DOHH2 (cell line): ENCODE measurements around the gene GBF1.

ENCODE experiments used
- H3F3A ChIP-seq: fragments of 200-600 bp; sonication (generic), shearing (Covaris generic); 2 replicates; pipeline ENCODE4 v1.6.0; 2016; ENCODE audit warnings: antibody characterized with exemption, mild to moderate bottlenecking; ENCODE audit not compliant: control insufficient read depth, insufficient read depth
- H3K27ac ChIP-seq: fragments of 200-600 bp; sonication (generic); 2 replicates; pipeline ENCODE4 v1.5.1; 2014; ENCODE audit warnings: low read depth, mild to moderate bottlenecking, low read length, moderate library complexity
- H3K27me3 ChIP-seq: fragments of 200-600 bp; sonication (generic); 2 replicates; pipeline ENCODE4 v1.6.1; 2014; ENCODE audit warnings: mild to moderate bottlenecking, low read length, mixed read lengths; ENCODE audit not compliant: control insufficient read depth
- H3K36me3 ChIP-seq: fragments of 200-600 bp; sonication (generic); 2 replicates; pipeline ENCODE4 v1.6.1; 2014; ENCODE audit warnings: mild to moderate bottlenecking, low read length, moderate library complexity, mixed read lengths; ENCODE audit not compliant: control insufficient read depth
- H3K4me1 ChIP-seq: fragments of 200-600 bp; sonication (generic); 2 replicates; pipeline ENCODE4 v1.6.1; 2014; ENCODE audit warnings: mild to moderate bottlenecking, low read length, mixed read lengths; ENCODE audit not compliant: control insufficient read depth
- H3K4me2 ChIP-seq: fragments of 200-600 bp; sonication (generic); 2 replicates; pipeline ENCODE4 v1.6.0; 2014; ENCODE audit warnings: mild to moderate bottlenecking, low read length, moderate library complexity
- H3K4me3 ChIP-seq: fragments of 200-600 bp; sonication (generic); 2 replicates; pipeline ENCODE4 v1.5.1; 2014; ENCODE audit warnings: mild to moderate bottlenecking, low read length, mixed read lengths
- H3K79me2 ChIP-seq: fragments of 200-600 bp; sonication (generic); 2 replicates; pipeline ENCODE4 v1.6.1; 2014; ENCODE audit warnings: mild to moderate bottlenecking, low read length, mixed read lengths; ENCODE audit not compliant: control insufficient read depth
- H3K9me2 ChIP-seq: fragments of 200-600 bp; sonication (generic); replicated peaks from 2 replicates; pipeline ENCODE4 v1.6.1; 2014; ENCODE audit warnings: mild to moderate bottlenecking, low read length, mixed read lengths; ENCODE audit not compliant: control insufficient read depth
- H3K9me3 ChIP-seq: fragments of 200-600 bp; sonication (generic); 2 replicates; pipeline ENCODE4 v1.6.1; 2014; ENCODE audit warnings: antibody characterized with exemption, low read length, mixed read lengths; ENCODE audit not compliant: control insufficient read depth, insufficient read depth
- H4K20me1 ChIP-seq: fragments of 200-600 bp; sonication (generic); 2 replicates; pipeline ENCODE4 v1.6.0; 2014; ENCODE audit warnings: low read depth, mild to moderate bottlenecking, antibody characterized with exemption, low read length, moderate library complexity; ENCODE audit not compliant: control insufficient read depth, insufficient read depth
- EZH2phosphoT487 ChIP-seq: fragments of 200-600 bp; sonication (generic); IDR thresholded peaks from 2 replicates; pipeline ENCODE4 v1.6.1; 2017; ENCODE audit warnings: borderline replicate concordance, mild to moderate bottlenecking, antibody characterized with exemption, low read length, moderate library complexity, mixed read lengths
- TF ChIP-seq, protein P1 (sequence below): fragments of 200-600 bp; sonication (generic); IDR thresholded peaks from one replicate; pipeline ENCODE4 v1.5.1; 2014; ENCODE audit warnings: antibody characterized with exemption, mild to moderate bottlenecking, low read depth, low read length; ENCODE audit not compliant: poor library complexity, severe bottlenecking

Gene GBF1

DNA sequence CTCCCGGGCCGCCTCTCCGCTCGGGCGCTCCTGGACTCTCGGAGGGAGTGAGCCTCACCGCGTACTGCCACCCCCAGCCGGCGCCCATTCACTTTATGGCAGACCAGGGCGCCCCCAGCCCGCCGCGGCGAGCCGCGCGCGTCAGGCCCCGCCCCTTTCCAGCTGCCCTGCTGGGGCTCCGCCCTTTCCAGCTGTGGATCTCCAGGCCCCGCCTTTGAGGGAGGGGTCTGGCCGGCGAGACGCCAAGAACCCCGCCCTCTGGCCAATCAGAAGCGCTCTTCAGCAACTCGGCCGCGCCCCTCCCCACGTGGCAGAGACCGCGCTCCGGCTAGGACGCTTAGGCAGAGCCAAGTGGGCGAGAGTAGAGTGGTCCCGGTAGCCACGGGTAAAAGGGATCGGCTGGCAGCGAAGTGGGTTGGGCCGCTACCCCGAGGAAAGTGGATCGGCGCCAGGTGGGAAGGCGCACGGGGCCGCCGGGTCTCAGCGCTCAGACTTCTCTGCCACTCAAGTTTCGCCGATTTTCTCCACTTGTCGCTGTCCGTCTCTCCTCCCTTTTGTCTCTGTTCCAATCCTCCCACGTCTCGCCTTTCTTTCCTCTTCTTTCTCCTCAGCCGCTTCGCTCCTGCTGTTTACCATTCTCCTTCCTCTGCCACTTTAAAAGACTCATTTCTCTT is 3.8 kb upstream of the GBF1 start, which contains the start of gene PITX3:
Gene PITX3, minus strand, starts transcription at position 69 of the 674 bp plus-strand sequence. CDS start 9,432 bp downstream, outside the sequence.
- peaks cover 21% of the 10 kb centered on the region for H3K27me3 ChIP-seq
- H3K27ac ChIP-seq, result no peak within 1 kb of the TSS
- peak within 1 kb of the TSS; percentile 79 for H3K4me2 ChIP-seq
- peaks cover 2% of the 10 kb centered on the region for H3K36me3 ChIP-seq
- H3K4me1 ChIP-seq, result peaks cover 25% of the 10 kb centered on the region
- TF ChIP-seq EZH2phosphoT487, result no peak
- TF ChIP-seq, protein P1, sequence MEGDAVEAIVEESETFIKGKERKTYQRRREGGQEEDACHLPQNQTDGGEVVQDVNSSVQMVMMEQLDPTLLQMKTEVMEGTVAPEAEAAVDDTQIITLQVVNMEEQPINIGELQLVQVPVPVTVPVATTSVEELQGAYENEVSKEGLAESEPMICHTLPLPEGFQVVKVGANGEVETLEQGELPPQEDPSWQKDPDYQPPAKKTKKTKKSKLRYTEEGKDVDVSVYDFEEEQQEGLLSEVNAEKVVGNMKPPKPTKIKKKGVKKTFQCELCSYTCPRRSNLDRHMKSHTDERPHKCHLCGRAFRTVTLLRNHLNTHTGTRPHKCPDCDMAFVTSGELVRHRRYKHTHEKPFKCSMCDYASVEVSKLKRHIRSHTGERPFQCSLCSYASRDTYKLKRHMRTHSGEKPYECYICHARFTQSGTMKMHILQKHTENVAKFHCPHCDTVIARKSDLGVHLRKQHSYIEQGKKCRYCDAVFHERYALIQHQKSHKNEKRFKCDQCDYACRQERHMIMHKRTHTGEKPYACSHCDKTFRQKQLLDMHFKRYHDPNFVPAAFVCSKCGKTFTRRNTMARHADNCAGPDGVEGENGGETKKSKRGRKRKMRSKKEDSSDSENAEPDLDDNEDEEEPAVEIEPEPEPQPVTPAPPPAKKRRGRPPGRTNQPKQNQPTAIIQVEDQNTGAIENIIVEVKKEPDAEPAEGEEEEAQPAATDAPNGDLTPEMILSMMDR, result no peak
- peak within 1 kb of the TSS; percentile 65 for H3K4me3 ChIP-seq
- peaks cover 2% of the 10 kb centered on the region; the same call in 1 of the 2 replicates for H4K20me1 ChIP-seq
- H3F3A ChIP-seq, result 0 out of 2 replicates have a peak, but pooled peaks cover under 1% of the 10 kb centered on the region
- no peaks in the 10 kb centered on the region for H3K9me3 ChIP-seq
- no peaks in the 10 kb centered on the region for H3K9me2 ChIP-seq
- H3K79me2 ChIP-seq, result peaks cover 12% of the 10 kb centered on the region

DNA sequence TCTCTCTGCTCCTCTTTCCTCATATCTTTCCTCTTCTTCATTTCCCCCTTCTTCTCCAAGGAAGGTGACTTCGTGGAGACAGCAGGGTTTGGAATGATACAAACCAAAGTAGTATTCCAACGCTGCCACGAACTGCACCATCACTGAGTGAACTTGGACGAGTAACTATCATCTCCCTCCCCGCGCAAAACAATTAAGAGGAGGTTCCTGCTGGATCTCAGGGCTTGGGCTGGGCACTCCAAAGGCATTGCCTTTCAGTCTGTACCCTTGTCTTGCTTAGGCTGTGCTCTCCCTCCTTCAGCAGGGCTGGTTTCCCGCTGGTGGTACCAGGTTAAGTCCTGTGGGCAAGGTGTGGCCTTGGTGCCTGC is 3.2 kb upstream of the GBF1 start:
- Histone ChIP-seq H3K79me2 (peaks cover 17% of the 10 kb centered on the region), H3K4me3 (peak overlapping the region; percentile 65), H3F3A (0 out of 2 replicates have a peak, but pooled peaks cover 3% of the 10 kb centered on the region), H3K4me1 (peaks cover 31% of the 10 kb centered on the region), H3K9me3 (no peaks in the 10 kb centered on the region), H3K4me2 (peak overlapping the region; percentile 79), H4K20me1 (peaks cover 8% of the 10 kb centered on the region; the same call in 1 of the 2 replicates), H3K27me3 (peaks cover 18% of the 10 kb centered on the region), H3K36me3 (peaks cover 4% of the 10 kb centered on the region), H3K9me2 (no peaks in the 10 kb centered on the region), H3K27ac (no peak overlapping the region)
- TF ChIP-seq EZH2phosphoT487, result no peak
- TF ChIP-seq, protein P1, result no peak

DNA sequence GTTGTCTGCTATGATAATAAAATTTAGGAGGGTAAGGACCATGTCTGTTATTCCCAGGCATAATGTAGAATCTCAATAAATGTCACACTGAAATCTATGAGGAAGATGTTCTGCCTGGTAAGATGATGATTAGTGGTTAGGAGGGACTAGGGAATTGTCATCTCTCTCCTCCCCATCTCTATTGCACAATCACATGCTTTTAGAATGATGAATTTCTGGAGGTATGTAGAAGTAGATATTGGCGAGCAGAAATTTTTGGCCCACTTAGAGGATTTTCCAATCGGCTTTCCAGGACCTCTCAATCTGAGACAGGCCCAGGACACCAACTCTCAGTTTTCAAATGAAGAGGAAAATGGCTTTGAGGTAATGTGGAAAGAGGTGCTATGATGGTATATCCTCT is 2.0 kb upstream of the GBF1 start:
- Histone ChIP-seq H3K36me3 (peaks cover 10% of the 10 kb centered on the region), H3K4me1 (peaks cover 43% of the 10 kb centered on the region), H3K27me3 (peaks cover 14% of the 10 kb centered on the region), H3K27ac (no peak overlapping the region), H3K4me3 (no peak overlapping the region), H3K79me2 (peaks cover 29% of the 10 kb centered on the region), H3K9me2 (no peaks in the 10 kb centered on the region), H3K4me2 (no peak overlapping the region), H3K9me3 (no peaks in the 10 kb centered on the region), H4K20me1 (peaks cover 9% of the 10 kb centered on the region; the same call in 1 of the 2 replicates), H3F3A (0 out of 2 replicates have a peak, but pooled peaks cover 3% of the 10 kb centered on the region)
- TF ChIP-seq, protein P1, result no peak
- no peak for TF ChIP-seq EZH2phosphoT487
